T-helper 2 cell treated with Interferon-gamma antibody and Interleukin-4, amounts not matched to agents 5 μg/mL and 100 μg/mL, for 36 hours (primary cell): Measurements from ENCODE around the gene OR1K1.

ENCODE experiments used
- DNase-seq: peaks from one replicate; pipeline ENCODE4 v3.0.0; 2021; ENCODE audit warnings: low spot score
- H3K27ac Mint-ChIP-seq: one replicate; pipeline ENCODE4 v1.8.0; 2021; ENCODE audit warnings: mild to moderate bottlenecking, mixed read lengths
- H3K27me3 Mint-ChIP-seq: one replicate; pipeline ENCODE4 v1.8.0; 2021; ENCODE audit warnings: low read depth, mixed read lengths
- H3K36me3 Mint-ChIP-seq: one replicate; pipeline ENCODE4 v1.8.0; 2021; ENCODE audit warnings: low read depth, mixed read lengths
- H3K4me1 Mint-ChIP-seq: one replicate; pipeline ENCODE4 v1.8.0; 2021; ENCODE audit warnings: low read depth, mixed read lengths
- H3K4me3 Mint-ChIP-seq: one replicate; pipeline ENCODE4 v1.8.0; 2022; ENCODE audit warnings: mild to moderate bottlenecking, moderate library complexity, mixed read lengths
- H3K9me3 Mint-ChIP-seq: one replicate; pipeline ENCODE4 v1.8.0; 2021; ENCODE audit warnings: mixed read lengths

OR1K1 gene

DNA sequence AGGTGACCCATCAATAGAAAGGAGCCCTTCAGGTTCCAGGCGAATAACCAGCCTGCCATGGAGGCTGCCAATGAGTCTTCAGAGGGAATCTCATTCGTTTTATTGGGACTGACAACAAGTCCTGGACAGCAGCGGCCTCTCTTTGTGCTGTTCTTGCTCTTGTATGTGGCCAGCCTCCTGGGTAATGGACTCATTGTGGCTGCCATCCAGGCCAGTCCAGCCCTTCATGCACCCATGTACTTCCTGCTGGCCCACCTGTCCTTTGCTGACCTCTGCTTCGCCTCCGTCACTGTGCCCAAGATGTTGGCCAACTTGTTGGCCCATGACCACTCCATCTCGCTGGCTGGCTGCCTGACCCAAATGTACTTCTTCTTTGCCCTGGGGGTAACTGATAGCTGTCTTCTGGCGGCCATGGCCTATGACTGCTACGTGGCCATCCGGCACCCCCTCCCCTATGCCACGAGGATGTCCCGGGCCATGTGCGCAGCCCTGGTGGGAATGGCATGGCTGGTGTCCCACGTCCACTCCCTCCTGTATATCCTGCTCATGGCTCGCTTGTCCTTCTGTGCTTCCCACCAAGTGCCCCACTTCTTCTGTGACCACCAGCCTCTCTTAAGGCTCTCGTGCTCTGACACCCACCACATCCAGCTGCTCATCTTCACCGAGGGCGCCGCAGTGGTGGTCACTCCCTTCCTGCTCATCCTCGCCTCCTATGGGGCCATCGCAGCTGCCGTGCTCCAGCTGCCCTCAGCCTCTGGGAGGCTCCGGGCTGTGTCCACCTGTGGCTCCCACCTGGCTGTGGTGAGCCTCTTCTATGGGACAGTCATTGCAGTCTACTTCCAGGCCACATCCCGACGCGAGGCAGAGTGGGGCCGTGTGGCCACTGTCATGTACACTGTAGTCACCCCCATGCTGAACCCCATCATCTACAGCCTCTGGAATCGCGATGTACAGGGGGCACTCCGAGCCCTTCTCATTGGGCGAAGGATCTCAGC lies at the start of gene OR1K1:
OR1K1 (plus strand) TSS at position 58 of the 995 bp plus-strand sequence; CDS start at position 58, 0 bp downstream.
- DNase-seq, result no peak
- Mint-ChIP-seq H3K27ac (no peak within 1 kb of the TSS), H3K4me1 (no peaks in the 10 kb centered on the region), H3K27me3 (no peaks in the 10 kb centered on the region), H3K36me3 (no peaks in the 10 kb centered on the region), H3K9me3 (no peaks in the 10 kb centered on the region), H3K4me3 (no peak within 1 kb of the TSS)

DNA sequence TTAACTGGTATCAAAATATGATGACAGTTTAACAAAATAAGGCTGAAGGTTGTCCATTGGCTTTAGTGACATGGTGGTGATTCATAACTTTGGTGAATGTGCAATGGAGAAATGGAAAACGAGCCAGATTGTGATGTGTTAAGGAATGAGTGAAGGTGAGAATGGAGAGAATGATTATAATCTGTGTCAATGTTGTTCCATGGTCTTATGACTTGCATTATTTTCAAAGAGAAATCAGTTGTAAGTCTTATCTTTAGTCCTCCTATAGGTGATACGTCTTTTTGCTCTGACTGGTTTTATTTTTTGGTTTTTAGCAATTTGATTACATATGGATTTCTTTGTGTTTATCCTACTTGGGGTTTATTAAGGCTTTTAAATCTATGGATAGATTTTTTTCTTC lies 45.1 kb upstream of the OR1K1 start:
- Mint-ChIP-seq H3K9me3 (peaks cover 26% of the 10 kb centered on the region), H3K4me1 (no peaks in the 10 kb centered on the region), H3K36me3 (no peaks in the 10 kb centered on the region), H3K27me3 (no peaks in the 10 kb centered on the region), H3K27ac (no peak overlapping the region), H3K4me3 (no peak overlapping the region)
- DNase-seq, result no peak

DNA sequence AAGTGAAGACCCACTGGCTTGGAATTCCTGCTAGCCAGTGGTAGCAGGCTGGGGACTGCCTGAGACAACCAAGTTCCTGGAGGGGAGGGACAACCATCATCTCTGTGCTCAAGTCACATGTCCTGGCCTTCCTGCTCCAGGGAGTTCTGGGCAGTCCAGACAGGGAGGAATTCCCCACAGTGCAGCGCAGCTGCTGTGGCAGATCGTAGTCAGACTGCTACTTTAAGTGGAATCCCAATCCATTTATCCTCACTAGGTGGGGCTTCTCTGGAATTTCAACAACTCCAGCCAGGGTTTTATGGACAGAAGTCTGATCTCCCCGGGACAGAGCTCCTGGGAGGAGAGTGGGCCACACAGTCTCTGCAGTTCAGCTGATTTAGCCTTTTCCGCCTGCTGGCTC lies 32.1 kb upstream of the OR1K1 start:
- peaks cover 13% of the 10 kb centered on the region for H3K9me3 Mint-ChIP-seq
- no peak overlapping the region for H3K27ac Mint-ChIP-seq
- H3K27me3 Mint-ChIP-seq, result no peaks in the 10 kb centered on the region
- H3K4me1 Mint-ChIP-seq, result no peaks in the 10 kb centered on the region
- no peaks in the 10 kb centered on the region for H3K36me3 Mint-ChIP-seq
- DNase-seq, result no peak
- no peak overlapping the region for H3K4me3 Mint-ChIP-seq

- no peaks in the 10 kb centered on the region for H3K27me3 Mint-ChIP-seq
- no peaks in the 10 kb centered on the region for H3K4me1 Mint-ChIP-seq
- peaks cover 4% of the 10 kb centered on the region for H3K9me3 Mint-ChIP-seq
- DNase-seq, result no peak
- no peaks in the 10 kb centered on the region for H3K36me3 Mint-ChIP-seq
- no peak overlapping the region for H3K27ac Mint-ChIP-seq
- no peak overlapping the region for H3K4me3 Mint-ChIP-seq
Measured at GRCh38 chr9:122777052-122777451, 22.9 kb upstream of the OR1K1 start.

DNA sequence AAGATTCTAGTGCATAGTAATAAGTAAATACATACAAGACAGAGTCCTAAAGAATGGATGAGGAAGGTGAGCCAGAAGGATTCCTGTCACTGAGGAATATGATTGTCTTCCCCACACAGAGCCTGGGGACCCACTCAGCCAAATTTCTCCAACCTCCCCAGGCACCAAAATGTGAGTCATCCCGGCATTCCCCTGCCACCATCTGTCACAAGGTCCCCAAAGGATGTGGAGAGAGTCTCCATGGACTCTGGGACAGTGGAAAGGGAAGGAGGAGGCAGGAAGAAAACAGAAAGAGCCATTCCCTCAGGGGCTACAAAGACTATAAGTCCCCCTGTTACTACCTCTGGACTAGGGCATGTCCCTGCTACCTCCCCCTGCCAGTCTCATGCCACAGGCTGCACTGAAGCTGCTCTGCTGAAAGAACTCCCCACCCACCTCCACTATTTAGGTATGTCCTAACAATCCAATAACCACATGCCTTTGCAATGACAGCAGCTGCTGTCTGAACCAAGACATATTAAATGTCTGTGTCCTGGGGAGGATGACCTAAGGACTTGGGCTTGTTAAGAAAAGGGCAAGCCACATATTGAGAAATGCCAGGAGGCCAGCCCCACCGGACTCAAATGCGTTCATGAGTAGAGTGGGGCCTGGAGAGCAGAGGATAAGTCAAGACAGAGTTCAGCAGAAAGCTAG lies 21.8 kb upstream of the OR1K1 start:
- no peak for DNase-seq
- Mint-ChIP-seq H3K36me3 (no peaks in the 10 kb centered on the region), H3K27me3 (no peaks in the 10 kb centered on the region), H3K4me3 (no peak overlapping the region), H3K27ac (no peak overlapping the region), H3K9me3 (peaks cover 4% of the 10 kb centered on the region), H3K4me1 (no peaks in the 10 kb centered on the region)

DNA sequence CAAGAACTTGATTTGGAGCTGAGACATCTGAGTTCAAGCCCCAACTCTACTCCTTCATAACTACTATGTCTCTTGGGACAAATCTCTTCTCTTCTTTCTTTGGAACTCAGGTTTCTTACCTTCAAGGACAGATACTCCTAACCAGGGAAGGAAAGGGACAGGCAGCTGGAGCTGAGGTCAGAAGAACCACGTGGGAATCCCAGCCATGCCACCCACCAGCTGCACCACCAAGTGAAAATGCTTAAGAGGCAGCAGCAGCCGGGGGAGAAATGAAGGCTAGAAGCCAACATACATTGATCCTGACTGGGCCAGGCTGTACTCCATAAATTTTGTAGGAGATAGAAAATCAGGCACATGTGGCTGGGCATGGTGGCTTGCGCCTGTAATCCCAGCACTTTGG lies 20.7 kb upstream of the OR1K1 start:
- Mint-ChIP-seq H3K9me3 (no peaks in the 10 kb centered on the region), H3K27ac (no peak overlapping the region), H3K27me3 (no peaks in the 10 kb centered on the region), H3K4me1 (no peaks in the 10 kb centered on the region), H3K36me3 (no peaks in the 10 kb centered on the region), H3K4me3 (no peak overlapping the region)
- no peak for DNase-seq

DNA sequence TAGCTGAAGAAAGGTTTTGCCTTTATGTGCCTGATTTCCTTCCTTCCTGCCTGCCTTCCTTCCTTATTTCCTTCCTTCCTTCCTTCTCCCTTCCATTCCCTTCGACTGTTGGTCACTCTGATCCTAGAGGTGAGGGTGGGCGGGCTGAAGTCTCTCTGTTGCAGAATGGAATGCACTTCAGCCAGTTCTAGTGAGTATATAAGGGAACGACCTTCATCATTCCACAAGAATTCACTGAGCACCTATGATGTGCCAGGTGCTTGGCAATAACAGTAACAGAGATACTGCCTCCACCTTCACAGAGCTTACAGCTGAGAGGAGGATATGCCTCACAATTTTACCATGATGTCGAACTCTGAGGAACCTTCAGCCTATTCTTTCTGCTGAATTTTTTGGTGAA lies 19.9 kb upstream of the OR1K1 start:
- Mint-ChIP-seq H3K9me3 (no peaks in the 10 kb centered on the region), H3K4me3 (no peak overlapping the region), H3K4me1 (no peaks in the 10 kb centered on the region), H3K27ac (no peak overlapping the region), H3K27me3 (no peaks in the 10 kb centered on the region), H3K36me3 (no peaks in the 10 kb centered on the region)
- DNase-seq, result no peak

DNA sequence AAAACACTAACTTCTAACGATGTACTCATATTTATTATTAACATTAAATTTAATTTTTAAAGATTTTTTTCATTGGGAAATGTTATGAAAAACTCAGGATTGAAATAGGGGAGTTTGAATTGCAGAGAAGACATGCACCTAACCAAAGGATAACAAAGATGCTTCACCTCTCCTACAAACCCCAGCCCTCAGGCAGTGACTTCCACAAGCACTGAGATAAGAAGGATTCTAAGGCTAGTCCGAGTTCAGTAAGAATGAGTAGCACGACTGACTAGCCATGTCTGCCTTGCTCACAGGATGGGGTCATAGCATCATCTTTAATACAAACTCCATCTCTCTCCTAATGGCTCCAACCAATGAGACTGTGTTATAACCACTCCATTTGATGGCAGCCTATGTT lies 18.3 kb upstream of the OR1K1 start:
- H3K4me3 Mint-ChIP-seq, result no peak overlapping the region
- H3K36me3 Mint-ChIP-seq, result no peaks in the 10 kb centered on the region
- no peaks in the 10 kb centered on the region for H3K27me3 Mint-ChIP-seq

DNA sequence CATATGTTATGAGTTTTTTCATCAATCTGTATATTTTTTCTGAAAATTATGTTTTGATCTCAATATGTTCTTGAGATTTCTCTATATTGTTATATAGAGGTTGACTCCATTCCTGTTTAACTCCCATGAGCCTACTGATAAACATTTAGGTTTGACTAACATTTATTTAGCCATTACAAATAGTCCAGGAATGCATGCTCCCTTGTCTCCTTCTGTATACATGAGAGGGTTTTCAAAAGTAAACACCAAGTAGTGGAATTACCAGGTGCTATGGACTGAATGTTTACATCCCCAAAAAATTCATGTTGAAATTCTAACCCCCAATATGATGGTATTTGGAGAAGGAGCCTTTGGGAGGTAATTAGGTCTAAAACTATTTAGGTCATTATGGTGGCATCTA lies 14.7 kb upstream of the OR1K1 start:
- Mint-ChIP-seq H3K4me3 (no peak overlapping the region), H3K27ac (no peak overlapping the region), H3K27me3 (no peaks in the 10 kb centered on the region), H3K9me3 (no peaks in the 10 kb centered on the region), H3K36me3 (no peaks in the 10 kb centered on the region), H3K4me1 (no peaks in the 10 kb centered on the region)
- no peak for DNase-seq

More for the DNA sequence above, 18.3 kb upstream of the OR1K1 start:
- no peak overlapping the region for H3K27ac Mint-ChIP-seq
- no peaks in the 10 kb centered on the region for H3K9me3 Mint-ChIP-seq
- no peak for DNase-seq
- H3K4me1 Mint-ChIP-seq, result no peaks in the 10 kb centered on the region

- Mint-ChIP-seq H3K4me1 (no peaks in the 10 kb centered on the region), H3K27me3 (no peaks in the 10 kb centered on the region), H3K27ac (no peak overlapping the region), H3K4me3 (no peak overlapping the region), H3K9me3 (no peaks in the 10 kb centered on the region), H3K36me3 (no peaks in the 10 kb centered on the region)
- no peak for DNase-seq
Measured at GRCh38 chr9:122786338-122786737, 13.6 kb upstream of the OR1K1 start.

- H3K9me3 Mint-ChIP-seq, result no peaks in the 10 kb centered on the region
- H3K36me3 Mint-ChIP-seq, result no peaks in the 10 kb centered on the region
- H3K4me1 Mint-ChIP-seq, result no peaks in the 10 kb centered on the region
- no peak for DNase-seq
- H3K27ac Mint-ChIP-seq, result no peak within 1 kb of the TSS
- no peaks in the 10 kb centered on the region for H3K27me3 Mint-ChIP-seq
- no peak within 1 kb of the TSS for H3K4me3 Mint-ChIP-seq
Measured at GRCh38 chr9:122788831-122789230, 11.1 kb upstream of the OR1K1 start, which contains the start of gene OR5C1. Gene OR5C1, plus strand, starts transcription at chr9:122788933. Its CDS starts 0 bp downstream, at chr9:122788933.

GRCh38 chr9:122789256-122790046 lies 10.5 kb upstream of the OR1K1 start:
- Mint-ChIP-seq H3K9me3 (no peaks in the 10 kb centered on the region), H3K4me3 (no peak overlapping the region), H3K27ac (no peak overlapping the region), H3K27me3 (no peaks in the 10 kb centered on the region), H3K36me3 (no peaks in the 10 kb centered on the region), H3K4me1 (no peaks in the 10 kb centered on the region)
- DNase-seq, result no peak

DNA sequence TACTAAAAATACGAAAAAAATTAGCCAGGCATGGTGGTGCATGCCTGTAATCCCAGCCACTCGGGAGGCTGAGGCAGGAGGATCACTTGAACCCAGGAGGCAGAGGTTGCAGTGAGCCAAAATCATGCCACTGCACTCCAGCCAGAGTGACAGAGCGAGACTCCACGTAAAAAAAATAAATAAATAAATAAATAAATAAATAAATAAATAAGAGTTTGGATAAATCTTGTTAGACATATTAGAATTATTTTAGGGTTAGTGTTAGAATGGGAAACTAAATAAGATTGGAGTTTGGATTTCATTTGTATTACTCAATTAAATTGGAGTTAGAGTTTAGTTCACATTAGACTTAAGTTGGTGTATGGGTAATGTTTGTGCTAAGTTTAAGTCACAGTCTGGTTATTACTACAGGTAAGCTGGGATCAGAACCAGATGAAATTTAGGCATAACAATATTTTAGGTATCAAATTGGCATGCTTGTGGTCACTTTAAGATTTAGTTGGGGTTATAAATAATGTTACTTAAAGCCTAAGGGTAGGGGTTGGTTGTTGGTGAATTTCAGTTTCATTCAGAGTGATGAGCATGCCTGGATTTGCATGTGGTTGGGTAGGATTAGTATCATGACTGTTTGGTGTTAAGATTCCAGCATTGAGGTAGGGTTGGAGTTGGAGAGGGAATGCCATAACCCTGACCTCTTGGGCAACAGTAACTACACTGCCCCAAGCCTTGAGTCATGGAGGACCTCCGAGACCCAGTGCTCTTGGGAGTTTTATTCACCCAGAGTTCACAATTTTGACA lies 7.9 kb upstream of the OR1K1 start:
- Mint-ChIP-seq H3K4me1 (no peaks in the 10 kb centered on the region), H3K36me3 (no peaks in the 10 kb centered on the region), H3K27me3 (no peaks in the 10 kb centered on the region), H3K4me3 (no peak overlapping the region), H3K27ac (no peak overlapping the region), H3K9me3 (no peaks in the 10 kb centered on the region)
- no peak for DNase-seq
